Measurements from ENCODE around the gene NMNAT2.

NMNAT2 gene

GRCh38 chr1:183198463-183198862 lies 219.7 kb downstream of the NMNAT2 start:
- Histone ChIP-seq H3K56ac (ENCODE audit: low read length) (no peak overlapping the region), H3K9ac (ENCODE audit: low read length) (no peak overlapping the region), H3K36me3 (ENCODE audit: control insufficient read depth, insufficient read depth, low read length) (no peaks in the 10 kb centered on the region), H3K4ac (ENCODE audit: low read depth, low read length) (no peak overlapping the region), H3K4me1 (ENCODE audit: control insufficient read depth, low read depth, low read length) (peaks cover 5% of the 10 kb centered on the region), H2BK5ac (ENCODE audit: low read length) (no peak overlapping the region), H3K23ac (ENCODE audit: low read length) (no peak overlapping the region), H3K79me1 (ENCODE audit: low read length) (no peaks in the 10 kb centered on the region), H3K79me2 (ENCODE audit: control insufficient read depth, insufficient read depth, low read length) (no peaks in the 10 kb centered on the region), H4K5ac (ENCODE audit: low read length) (no peak overlapping the region), H2AK5ac (ENCODE audit: low read length) (no peak overlapping the region), H2BK15ac (replicated peaks; ENCODE audit: low read depth) (no peak overlapping the region), H3K4me2 (ENCODE audit: low read length) (no peak overlapping the region), H3K4me3 (ENCODE audit: low read length) (no peak overlapping the region), H3K27ac (ENCODE audit: low read depth, low read length) (no peak overlapping the region), H4K8ac (ENCODE audit: low read depth, low read length) (no peak overlapping the region), H2BK120ac (ENCODE audit: low read depth, low read length) (no peak overlapping the region), H3K27me3 (ENCODE audit: insufficient read depth, low read length, poor library complexity) (no peaks in the 10 kb centered on the region), H3K18ac (ENCODE audit: low read length) (no peak overlapping the region)
- no CpG with 5 or more reads among the region's 9 CpGs for WGBS (ENCODE audit: extremely low coverage, insufficient coverage, low lambda C conversion rate)
- peak; percentile 67 for DNase-seq

All from mesendoderm (in vitro differentiated cells).